H1 (cell line): Measurements from ENCODE around the gene TRIAP1. TPM values are rescaled to one million over a fixed set of nuclear protein-coding genes. Genes with fewer than 3 reads are reported as not detected.

Source experiments
- BCL11A ChIP-seq, 2 experiments: IDR thresholded peaks; one replicate each; pipeline ENCODE4 v1.6.1; 2011; ENCODE audit warnings: low read depth in 2 of 2, low read length in 2 of 2, mild to moderate bottlenecking in 2 of 2
- CBX8 ChIP-seq: fragments of 300-800, 300-1000 bp; sonication (generic); IDR thresholded peaks from 2 replicates; pipeline ENCODE4 v1.7.1; 2016; ENCODE audit warnings: low read depth, low read length, borderline replicate concordance
- CREB1 ChIP-seq: IDR thresholded peaks from 2 replicates; pipeline ENCODE4 v1.6.1; 2012; ENCODE audit warnings: inconsistent platforms
- RBBP5 ChIP-seq: IDR thresholded peaks from 2 replicates; pipeline ENCODE4 v1.7.1; 2012; ENCODE audit warnings: low read depth, mild to moderate bottlenecking, inconsistent platforms, low read length, moderate library complexity, borderline replicate concordance
- SUZ12 ChIP-seq: fragments of 200-600 bp; sonication (generic); IDR thresholded peaks from 2 replicates; pipeline ENCODE4 v1.6.1; 2012; ENCODE audit warnings: mild to moderate bottlenecking, inconsistent platforms, low read length, moderate library complexity, mixed read lengths
- TAF7 ChIP-seq: optimal IDR thresholded peaks from 2 replicates; pipeline ENCODE3; 2011; ENCODE audit warnings: low read depth, mild to moderate bottlenecking, inconsistent platforms, low read length, moderate library complexity, borderline replicate concordance
- polyA plus RNA-seq, 7 experiments: library from polyadenylated mRNA; depleted of rRNA in 3 of 7; stranded (reverse) in 5 of 7; unstranded in 2 of 7; fragments of >200 nt in 5 of 7; fragments of 200-250 nt in 2 of 7; gene quantifications; 1 replicate in 5 of 7; 2 replicates in 1 of 7; 4 replicates in 1 of 7; pipeline versions ENCODE4 v1.2.1 to v1.2.3, GENCODE V29; 2011 to 2013; ENCODE audit warnings: missing spikeins in 2 of 7, mixed read lengths in 2 of 7
- total RNA-seq: library from RNA; stranded (reverse); fragmentation: NEBNext Ultra II Directional; extraction: Animal tissue kit (Norgen Biotek cat#: 25700); gene quantifications from 2 replicates; pipeline ENCODE4 v1.2.1, GENCODE V29; 2021
- TF ChIP-seq, protein P1 (sequence below): IDR thresholded peaks from 2 replicates; pipeline ENCODE4 v1.6.1; 2012; ENCODE audit warnings: low read length, inconsistent platforms
- TF ChIP-seq, protein P2 (sequence below): IDR thresholded peaks from 2 replicates; pipeline ENCODE4 v1.6.1; 2011; ENCODE audit warnings: low read depth, mild to moderate bottlenecking, low read length; ENCODE audit not compliant: insufficient read depth

The TRIAP1 gene
- total and polyA plus RNA-seq, 2 of the 8 experiments (the other 6 are each of a cell fraction or from before 2014, with no cell fraction given): 42.0 to 63.4 TPM

GRCh38 chr12:120472521-120472920, 26.3 kb upstream of the TRIAP1 start (continued):
- no peak for TF ChIP-seq RBBP5
- no peak for TF ChIP-seq BCL11A (IDR thresholded peaks at IDR 0.05; ENCODE audit: low read depth in 2 of 2, low read length in 2 of 2)
- TF ChIP-seq, protein P1, sequence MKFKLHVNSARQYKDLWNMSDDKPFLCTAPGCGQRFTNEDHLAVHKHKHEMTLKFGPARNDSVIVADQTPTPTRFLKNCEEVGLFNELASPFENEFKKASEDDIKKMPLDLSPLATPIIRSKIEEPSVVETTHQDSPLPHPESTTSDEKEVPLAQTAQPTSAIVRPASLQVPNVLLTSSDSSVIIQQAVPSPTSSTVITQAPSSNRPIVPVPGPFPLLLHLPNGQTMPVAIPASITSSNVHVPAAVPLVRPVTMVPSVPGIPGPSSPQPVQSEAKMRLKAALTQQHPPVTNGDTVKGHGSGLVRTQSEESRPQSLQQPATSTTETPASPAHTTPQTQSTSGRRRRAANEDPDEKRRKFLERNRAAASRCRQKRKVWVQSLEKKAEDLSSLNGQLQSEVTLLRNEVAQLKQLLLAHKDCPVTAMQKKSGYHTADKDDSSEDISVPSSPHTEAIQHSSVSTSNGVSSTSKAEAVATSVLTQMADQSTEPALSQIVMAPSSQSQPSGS: no peak
- no peak for TF ChIP-seq TAF7
- TF ChIP-seq, protein P2, sequence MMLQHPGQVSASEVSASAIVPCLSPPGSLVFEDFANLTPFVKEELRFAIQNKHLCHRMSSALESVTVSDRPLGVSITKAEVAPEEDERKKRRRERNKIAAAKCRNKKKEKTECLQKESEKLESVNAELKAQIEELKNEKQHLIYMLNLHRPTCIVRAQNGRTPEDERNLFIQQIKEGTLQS: no peak
- TF ChIP-seq SUZ12: no peak
- no peak for TF ChIP-seq CBX8
- TF ChIP-seq CREB1: no peak
